ENCODE measurements around the gene DPH1. TPM values are rescaled to one million over a fixed set of nuclear protein-coding genes. Genes with fewer than 3 reads are reported as not detected.
A peak's percentile ranks its signal among the peaks of the same experiment; 100 is the strongest.

DPH1 gene
- total and polyA plus RNA-seq, 2 donors (not counting 1 experiment from before 2014, with no cell fraction given): 23.1 to 28.5 TPM

DNA sequence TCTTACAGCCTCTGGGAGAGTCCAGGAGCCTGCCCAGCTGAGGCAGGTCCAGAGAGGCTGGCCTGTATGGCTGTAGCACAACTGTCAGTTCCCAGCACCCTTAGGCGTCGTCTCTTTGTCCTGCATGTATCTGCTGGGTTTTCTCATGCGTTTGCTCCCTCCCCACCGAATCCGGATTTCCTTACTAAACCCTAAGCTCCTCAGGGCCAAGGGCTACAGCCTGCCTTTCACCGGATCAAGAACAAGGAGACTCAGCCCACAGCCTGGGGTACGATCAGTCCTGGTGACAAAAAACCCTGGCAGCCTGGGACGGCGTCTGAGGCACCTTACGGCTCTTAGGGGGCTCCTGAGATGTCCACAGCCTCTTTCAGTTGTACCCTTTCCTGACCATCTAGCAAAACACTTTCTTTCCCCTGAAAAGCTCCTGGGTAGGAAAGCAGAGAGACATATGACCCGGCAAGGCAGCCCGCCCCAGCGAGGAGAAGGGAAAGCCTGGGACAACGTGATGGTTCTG lies 37.2 kb downstream of the DPH1 start:
- Histone ChIP-seq H3K79me2 (ENCODE audit: control insufficient read depth, insufficient read depth, low read length) (peaks cover 5% of the 10 kb centered on the region), H3K4me2 (ENCODE audit: extremely low read depth, insufficient read depth, low read length) (no peak overlapping the region), H3K4me3 (replicated peaks in 1 of 4; ENCODE audit: control extremely low read depth in 1 of 4, insufficient read depth in 1 of 4, low read depth in 3 of 4, low read length in 4 of 4) (no peak overlapping the region), H3K9me3 (ENCODE audit: control insufficient read depth, insufficient read depth, low read depth, low read length) (no peaks in the 10 kb centered on the region), H3K27me3 (ENCODE audit: control insufficient read depth, insufficient read depth, low read length) (no peaks in the 10 kb centered on the region), H2AFZ (ENCODE audit: low read length) (no peak overlapping the region), H3K9ac (ENCODE audit: insufficient read depth, low read length) (peak overlapping the region; percentile 28), H3K27ac (ENCODE audit: insufficient read depth, low read length) (peak overlapping the region; percentile 85), H4K20me1 (ENCODE audit: control insufficient read depth, extremely low read depth, insufficient read depth, low read length) (no peaks in the 10 kb centered on the region), H3K36me3 (ENCODE audit: control insufficient read depth, insufficient read depth, low read length) (peaks cover 9% of the 10 kb centered on the region), H3K4me1 (ENCODE audit: control insufficient read depth, extremely low read depth, insufficient read depth, low read length) (peaks cover 88% of the 10 kb centered on the region)
- no peak for DNase-seq (ENCODE audit: low read depth in 2 of 2)
- TF ChIP-seq, protein P1, sequence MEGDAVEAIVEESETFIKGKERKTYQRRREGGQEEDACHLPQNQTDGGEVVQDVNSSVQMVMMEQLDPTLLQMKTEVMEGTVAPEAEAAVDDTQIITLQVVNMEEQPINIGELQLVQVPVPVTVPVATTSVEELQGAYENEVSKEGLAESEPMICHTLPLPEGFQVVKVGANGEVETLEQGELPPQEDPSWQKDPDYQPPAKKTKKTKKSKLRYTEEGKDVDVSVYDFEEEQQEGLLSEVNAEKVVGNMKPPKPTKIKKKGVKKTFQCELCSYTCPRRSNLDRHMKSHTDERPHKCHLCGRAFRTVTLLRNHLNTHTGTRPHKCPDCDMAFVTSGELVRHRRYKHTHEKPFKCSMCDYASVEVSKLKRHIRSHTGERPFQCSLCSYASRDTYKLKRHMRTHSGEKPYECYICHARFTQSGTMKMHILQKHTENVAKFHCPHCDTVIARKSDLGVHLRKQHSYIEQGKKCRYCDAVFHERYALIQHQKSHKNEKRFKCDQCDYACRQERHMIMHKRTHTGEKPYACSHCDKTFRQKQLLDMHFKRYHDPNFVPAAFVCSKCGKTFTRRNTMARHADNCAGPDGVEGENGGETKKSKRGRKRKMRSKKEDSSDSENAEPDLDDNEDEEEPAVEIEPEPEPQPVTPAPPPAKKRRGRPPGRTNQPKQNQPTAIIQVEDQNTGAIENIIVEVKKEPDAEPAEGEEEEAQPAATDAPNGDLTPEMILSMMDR (conservative IDR thresholded peaks at IDR 0.05 in 1 of 2, IDR thresholded peaks at IDR 0.05 in 1 of 2; ENCODE audit: low read depth in 1 of 2, low read length in 2 of 2): no peak
- TF ChIP-seq EZH2 (IDR thresholded peaks at IDR 0.05; ENCODE audit: low read length, missing control alignments): no peak

DNA sequence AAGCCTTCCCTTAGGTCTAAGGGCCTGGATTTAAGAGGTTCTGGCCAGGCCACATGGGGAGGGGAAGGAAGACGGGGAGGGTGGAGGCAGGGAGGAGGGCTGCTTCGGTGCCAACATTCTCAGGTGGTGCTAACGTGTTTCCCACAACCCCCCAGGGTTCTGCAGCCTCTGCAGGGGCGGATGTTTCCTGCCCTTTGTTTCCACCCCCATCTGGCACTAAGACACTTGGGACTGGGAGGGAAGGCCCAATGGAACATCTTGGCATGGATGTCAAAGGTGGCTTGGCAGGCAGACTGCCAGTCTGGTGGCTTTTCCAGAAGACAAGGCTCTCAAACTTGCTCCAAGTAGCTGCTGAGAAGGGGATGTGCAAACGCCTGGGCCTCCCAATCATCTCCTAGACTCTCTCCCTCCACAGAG lies 37.7 kb downstream of the DPH1 start:
- DNase-seq (ENCODE audit: low read depth in 2 of 2): peak in 1 of 2 donors; percentile 88
- Histone ChIP-seq H3K4me2 (ENCODE audit: extremely low read depth, insufficient read depth, low read length) (no peak overlapping the region), H3K4me1 (ENCODE audit: control insufficient read depth, extremely low read depth, insufficient read depth, low read length) (peaks cover 88% of the 10 kb centered on the region), H2AFZ (ENCODE audit: low read length) (no peak overlapping the region), H3K79me2 (ENCODE audit: control insufficient read depth, insufficient read depth, low read length) (peaks cover 3% of the 10 kb centered on the region), H3K9ac (ENCODE audit: insufficient read depth, low read length) (peak overlapping the region; percentile 33), H3K27me3 (ENCODE audit: control insufficient read depth, insufficient read depth, low read length) (no peaks in the 10 kb centered on the region), H3K36me3 (ENCODE audit: control insufficient read depth, insufficient read depth, low read length) (peaks cover 9% of the 10 kb centered on the region), H3K4me3 (replicated peaks in 1 of 4; ENCODE audit: control extremely low read depth in 1 of 4, insufficient read depth in 1 of 4, low read depth in 3 of 4, low read length in 4 of 4) (no peak overlapping the region), H4K20me1 (ENCODE audit: control insufficient read depth, extremely low read depth, insufficient read depth, low read length) (no peaks in the 10 kb centered on the region), H3K27ac (ENCODE audit: insufficient read depth, low read length) (peak overlapping the region; percentile 85), H3K9me3 (ENCODE audit: control insufficient read depth, insufficient read depth, low read depth, low read length) (no peaks in the 10 kb centered on the region)
- TF ChIP-seq, protein P1 (conservative IDR thresholded peaks at IDR 0.05 in 1 of 2, IDR thresholded peaks at IDR 0.05 in 1 of 2; ENCODE audit: low read depth in 1 of 2, low read length in 2 of 2): no peak
- TF ChIP-seq EZH2 (IDR thresholded peaks at IDR 0.05; ENCODE audit: low read length, missing control alignments): no peak

DNA sequence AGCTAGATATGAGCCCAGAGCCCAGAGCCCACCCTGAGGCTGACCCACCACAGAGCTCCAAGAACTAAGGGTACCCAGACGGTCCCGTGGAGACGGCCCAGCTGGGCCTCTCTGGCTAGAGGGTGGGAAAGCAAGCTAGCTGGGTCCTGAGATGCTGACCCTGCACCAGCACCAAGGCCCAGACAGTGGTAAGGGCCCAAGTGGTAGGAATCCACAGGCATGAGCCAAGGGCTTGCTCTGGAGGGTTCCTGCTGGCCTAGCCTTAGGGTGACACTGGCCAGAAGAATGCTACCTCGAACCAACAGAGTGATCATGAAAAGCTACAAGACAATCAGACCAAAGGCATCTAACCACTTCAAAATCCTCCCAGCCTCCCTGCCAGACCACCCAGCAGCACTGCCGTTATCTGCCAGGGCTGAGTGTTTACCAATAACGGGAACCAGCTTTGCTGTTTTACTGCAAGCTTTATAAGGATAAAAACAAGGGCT lies 38.1 kb downstream of the DPH1 start:
- Histone ChIP-seq H3K9ac (ENCODE audit: insufficient read depth, low read length) (peak overlapping the region; percentile 41), H3K4me1 (ENCODE audit: control insufficient read depth, extremely low read depth, insufficient read depth, low read length) (peaks cover 85% of the 10 kb centered on the region), H3K4me2 (ENCODE audit: extremely low read depth, insufficient read depth, low read length) (no peak overlapping the region), H3K4me3 (replicated peaks in 1 of 4; ENCODE audit: control extremely low read depth in 1 of 4, insufficient read depth in 1 of 4, low read depth in 3 of 4, low read length in 4 of 4) (no peak overlapping the region), H3K27me3 (ENCODE audit: control insufficient read depth, insufficient read depth, low read length) (no peaks in the 10 kb centered on the region), H3K27ac (ENCODE audit: insufficient read depth, low read length) (peak overlapping the region; percentile 85), H3K9me3 (ENCODE audit: control insufficient read depth, insufficient read depth, low read depth, low read length) (no peaks in the 10 kb centered on the region), H3K36me3 (ENCODE audit: control insufficient read depth, insufficient read depth, low read length) (peaks cover 9% of the 10 kb centered on the region), H2AFZ (ENCODE audit: low read length) (no peak overlapping the region), H3K79me2 (ENCODE audit: control insufficient read depth, insufficient read depth, low read length) (peaks cover 3% of the 10 kb centered on the region), H4K20me1 (ENCODE audit: control insufficient read depth, extremely low read depth, insufficient read depth, low read length) (no peaks in the 10 kb centered on the region)
- TF ChIP-seq, protein P1 (conservative IDR thresholded peaks at IDR 0.05 in 1 of 2, IDR thresholded peaks at IDR 0.05 in 1 of 2; ENCODE audit: low read depth in 1 of 2, low read length in 2 of 2): no peak
- no peak for TF ChIP-seq EZH2 (IDR thresholded peaks at IDR 0.05; ENCODE audit: low read length, missing control alignments)
- peak; percentile 70 to 98 for DNase-seq (ENCODE audit: low read depth in 2 of 2)

Measured in fibroblast of lung (primary cell).